Panc1 (cell line): ENCODE results near the gene SPX. TPM values are rescaled to one million over a fixed set of nuclear protein-coding genes. Genes with fewer than 3 reads are reported as not detected.

Experiments
- ATAC-seq: fragments of 200-7000 bp; cut with Tn5 transposase; 2 replicates; pipeline ENCODE4 v1.9.1; 2020; ENCODE audit warnings: mild to moderate bottlenecking, moderate library complexity
- BruUV-seq: library from RNA; stranded (reverse); fragments of 400-500 nt; replicated peaks from 2 replicates; lab custom pipeline; 2021; lab: Mats Ljungman, UMichigan
- CTCF ChIA-PET: fragments of 300-600 bp; sonication (Branson Sonifier 250); formaldehyde crosslinking; loops from one replicate; lab custom pipeline; 2022; ENCODE audit warnings: antibody characterized with exemption; lab: Charles Lee
- POLR2A ChIA-PET: fragments of 300-600 bp; sonication (Branson Sonifier 250); formaldehyde crosslinking; loops from one replicate; lab custom pipeline; 2022; ENCODE audit warnings: antibody characterized with exemption; lab: Charles Lee
- DNase-seq: peaks from one replicate; pipeline ENCODE4 v3.0.0-alpha.2; 2010; ENCODE audit warnings: low read depth, low spot score
- H3K27ac ChIP-seq: 2 replicates; pipeline ENCODE4 v1.5.1; 2011; ENCODE audit warnings: mild to moderate bottlenecking, low read length, inconsistent platforms
- H3K27me3 ChIP-seq: fragments of 200-500 bp; sonication (Bioruptor generic); 2 replicates; pipeline ENCODE4 v1.6.0; 2014; ENCODE audit warnings: low read length, inconsistent platforms; ENCODE audit not compliant: control insufficient read depth, insufficient read depth
- H3K36me3 ChIP-seq: fragments of 200-500 bp; sonication (Bioruptor generic); 2 replicates; pipeline ENCODE4 v1.5.1; 2014; ENCODE audit warnings: inconsistent platforms, mild to moderate bottlenecking, low read length, moderate library complexity; ENCODE audit not compliant: control insufficient read depth, insufficient read depth
- H3K4me1 ChIP-seq: 2 replicates; pipeline ENCODE4 v1.5.1; 2011; ENCODE audit warnings: inconsistent platforms, mild to moderate bottlenecking, low read length, moderate library complexity; ENCODE audit not compliant: control insufficient read depth, insufficient read depth
- H3K4me3 ChIP-seq, 2 experiments: 2 replicates each; pipeline ENCODE4 v1.5.1; 2011 to 2012; ENCODE audit warnings: low read depth in 2 of 2, low read length in 2 of 2, mild to moderate bottlenecking in 2 of 2, inconsistent platforms in 1 of 2, moderate library complexity in 1 of 2
- H3K9me3 ChIP-seq: fragments of 200-500 bp; sonication (Bioruptor generic); 2 replicates; pipeline ENCODE4 v1.5.1; 2014; ENCODE audit warnings: low read depth, mild to moderate bottlenecking, inconsistent platforms, low read length, moderate library complexity; ENCODE audit not compliant: control insufficient read depth, insufficient read depth
- POLR2AphosphoS5 ChIP-seq: IDR thresholded peaks from 2 replicates; pipeline ENCODE4 v1.6.1; 2012; ENCODE audit warnings: mild to moderate bottlenecking, low read depth, low read length, moderate library complexity
- REST ChIP-seq, 2 experiments: IDR thresholded peaks; 2 replicates each; pipeline ENCODE4 v1.6.1; 2011 to 2012; ENCODE audit warnings: low read depth in 2 of 2, control low read depth in 1 of 2, low read length in 1 of 2, mild to moderate bottlenecking in 1 of 2, moderate library complexity in 1 of 2; ENCODE audit not compliant: insufficient read depth in 1 of 2
- SIN3A ChIP-seq: IDR thresholded peaks from 2 replicates; pipeline ENCODE4 v1.6.1; 2012; ENCODE audit warnings: low read depth, mild to moderate bottlenecking, low read length, moderate library complexity, borderline replicate concordance; ENCODE audit not compliant: insufficient read depth
- TCF7L2 ChIP-seq: IDR thresholded peaks from 2 replicates; pipeline ENCODE4 v1.6.1; 2011; ENCODE audit warnings: mild to moderate bottlenecking, low read depth, low read length, inconsistent platforms
- in situ Hi-C: cut with HindIII; loops from 2 replicates; pipeline ENCODE4 v1.10.0; 2016; ENCODE audit warnings: low sequenced_read_pairs, low pct_unique_long_range_greater_than_20kb
- intact Hi-C: fragments of 100-400 bp; cut with micrococcal nuclease; formaldehyde crosslinking; loops from one replicate; pipeline ENCODE4 v1.10.0; 2022; ENCODE audit not compliant: unreplicated experiment
- total RNA-seq: library from RNA; stranded (reverse); gene quantifications from one replicate; pipeline ENCODE4 v1.2.1, GENCODE V29; 2021; ENCODE audit not compliant: unreplicated experiment
- TF ChIP-seq, protein P1 (sequence below): fragments of 450-650 bp; IDR thresholded peaks from 2 replicates; pipeline ENCODE4 v1.5.1; 2017; ENCODE audit warnings: mild to moderate bottlenecking

The SPX gene
- total RNA-seq, 1 experiment from 2014 or later: 0.13 TPM

- no TSS peak for BruUV-seq
- Histone ChIP-seq H3K27me3 (no peaks in the 10 kb centered on the region; the same call in 1 of the 2 replicates), H3K4me1 (no peaks in the 10 kb centered on the region), H3K9me3 (no peaks in the 10 kb centered on the region), H3K27ac (no peak overlapping the region), H3K4me3 (no peak overlapping the region), H3K36me3 (no peaks in the 10 kb centered on the region)
- ChIA-PET POLR2A (no interaction called here), CTCF (no interaction called here)
- ATAC-seq: no peak
- intact Hi-C loops: no loop called here
- no peak for DNase-seq
- TF ChIP-seq, protein P1, sequence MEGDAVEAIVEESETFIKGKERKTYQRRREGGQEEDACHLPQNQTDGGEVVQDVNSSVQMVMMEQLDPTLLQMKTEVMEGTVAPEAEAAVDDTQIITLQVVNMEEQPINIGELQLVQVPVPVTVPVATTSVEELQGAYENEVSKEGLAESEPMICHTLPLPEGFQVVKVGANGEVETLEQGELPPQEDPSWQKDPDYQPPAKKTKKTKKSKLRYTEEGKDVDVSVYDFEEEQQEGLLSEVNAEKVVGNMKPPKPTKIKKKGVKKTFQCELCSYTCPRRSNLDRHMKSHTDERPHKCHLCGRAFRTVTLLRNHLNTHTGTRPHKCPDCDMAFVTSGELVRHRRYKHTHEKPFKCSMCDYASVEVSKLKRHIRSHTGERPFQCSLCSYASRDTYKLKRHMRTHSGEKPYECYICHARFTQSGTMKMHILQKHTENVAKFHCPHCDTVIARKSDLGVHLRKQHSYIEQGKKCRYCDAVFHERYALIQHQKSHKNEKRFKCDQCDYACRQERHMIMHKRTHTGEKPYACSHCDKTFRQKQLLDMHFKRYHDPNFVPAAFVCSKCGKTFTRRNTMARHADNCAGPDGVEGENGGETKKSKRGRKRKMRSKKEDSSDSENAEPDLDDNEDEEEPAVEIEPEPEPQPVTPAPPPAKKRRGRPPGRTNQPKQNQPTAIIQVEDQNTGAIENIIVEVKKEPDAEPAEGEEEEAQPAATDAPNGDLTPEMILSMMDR: no peak
- TF ChIP-seq REST (IDR thresholded peaks at IDR 0.05; ENCODE audit: insufficient read depth in 1 of 2, low read depth in 2 of 2, low read length in 1 of 2) (no peak), SIN3A (no peak), TCF7L2 (no peak), POLR2AphosphoS5 (no peak)
- in situ Hi-C loops: no loop called here
These were observed 54.8 kb downstream of the SPX start for GRCh38 chr12:21580748-21581516.

Other genes with a start within 250 kb of the SPX start
- not detected for gene SLCO1A2, start 191.4 kb upstream of the SPX start, total RNA-seq
- gene IAPP, start 153.4 kb upstream of the SPX start, total RNA-seq: not detected
- 8.6 TPM for gene PYROXD1, start 88.6 kb upstream of the SPX start, total RNA-seq
- gene RECQL, start 24.7 kb upstream of the SPX start, total RNA-seq: 42.3 TPM
- gene GOLT1B, start 24.5 kb upstream of the SPX start, total RNA-seq: 40.8 TPM
- not detected for gene GYS2, start 78.6 kb downstream of the SPX start, total RNA-seq
- 552 TPM for gene LDHB, start 131.5 kb downstream of the SPX start, total RNA-seq
- gene KCNJ8, start 248.4 kb downstream of the SPX start, total RNA-seq: not detected